Body of pancreas (tissue), 4 donors: ENCODE data around the gene GALNT14.

Experiments
- CTCF ChIP-seq, 7 experiments: fragments of 450-650 bp in 4 of 7; fragments of 200-600 bp in 3 of 7; sonication (generic) in 3 of 7; IDR thresholded peaks; one replicate each; pipeline ENCODE4 v1.5.1; 2016 to 2019; ENCODE audit warnings: antibody characterized with exemption in 7 of 7
- POLR2A ChIP-seq, 3 donors: fragments of 450-650 bp; IDR thresholded peaks; one replicate each; pipeline ENCODE4 v1.6.1; 2016; ENCODE audit warnings: antibody characterized with exemption in 3 of 3, mild to moderate bottlenecking in 2 of 3

DNA sequence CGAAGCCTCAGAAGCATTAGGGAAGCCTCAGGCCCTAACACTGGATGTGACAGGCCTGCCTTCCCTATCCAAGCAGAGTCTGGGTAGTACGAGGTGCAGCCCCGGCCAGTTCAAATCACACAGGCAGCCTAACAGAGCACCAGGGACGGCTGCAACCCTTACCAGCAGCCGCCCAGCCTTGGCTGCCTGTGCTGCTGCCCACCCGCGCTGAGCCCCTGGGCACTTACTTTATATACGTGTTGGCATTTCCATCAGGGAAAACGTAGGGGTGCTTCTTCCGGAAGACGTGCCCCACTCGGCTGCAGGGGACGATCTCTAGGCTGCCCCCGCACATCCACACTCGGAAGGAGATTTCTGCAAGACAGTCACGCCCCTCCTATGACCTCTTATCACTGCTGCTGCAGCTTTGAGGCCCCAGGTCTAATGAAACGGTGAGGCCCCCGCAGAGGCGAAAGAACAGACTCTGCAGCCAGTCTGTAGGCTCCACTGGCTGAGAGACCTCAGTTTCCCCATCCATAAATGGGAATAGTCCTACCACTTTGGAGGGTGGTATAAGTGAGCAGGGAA lies 206.3 kb downstream of the GALNT14 start:
- TF ChIP-seq CTCF (IDR thresholded peaks at IDR 0.05): no peak
- TF ChIP-seq POLR2A (IDR thresholded peaks at IDR 0.05): no peak
